Measurements from ENCODE around the gene RBP3.

DNA sequence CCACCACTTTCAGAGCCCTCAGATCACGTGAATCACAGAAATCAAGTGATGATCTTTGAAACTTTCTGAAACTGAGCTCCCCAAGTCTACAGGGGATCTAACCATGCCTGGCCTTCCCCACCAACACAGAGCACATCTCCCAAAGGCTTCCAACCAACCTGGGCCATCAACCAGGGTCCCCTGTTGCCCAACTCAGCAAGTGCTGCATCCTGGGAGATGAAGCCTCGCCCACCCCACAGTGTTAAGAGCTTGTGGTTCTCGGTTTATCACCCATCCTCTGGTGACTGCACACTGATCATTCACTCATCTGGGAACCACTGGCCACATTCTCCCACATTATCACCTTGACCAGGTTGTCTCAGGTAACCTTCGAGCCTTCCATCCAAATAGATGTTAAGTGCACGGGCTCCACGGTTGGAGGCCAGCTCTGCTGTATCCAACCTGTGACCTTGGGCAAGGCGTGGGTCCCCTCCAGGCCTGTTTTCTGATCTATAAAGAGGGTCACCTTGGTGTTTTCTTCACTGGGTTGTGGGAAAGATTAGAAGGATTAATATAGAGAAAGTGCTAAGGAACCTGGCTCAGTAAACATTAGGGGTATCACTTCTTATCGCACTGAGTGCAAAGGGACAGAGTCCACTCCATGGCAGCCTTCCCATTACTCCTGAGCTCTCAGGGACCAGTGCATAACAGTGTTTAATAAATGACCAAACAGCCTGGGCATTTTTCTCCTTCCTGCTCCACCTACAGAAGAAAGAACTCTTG, 32.4 kb downstream of the RBP3 start:
- TF ChIP-seq, protein P1, sequence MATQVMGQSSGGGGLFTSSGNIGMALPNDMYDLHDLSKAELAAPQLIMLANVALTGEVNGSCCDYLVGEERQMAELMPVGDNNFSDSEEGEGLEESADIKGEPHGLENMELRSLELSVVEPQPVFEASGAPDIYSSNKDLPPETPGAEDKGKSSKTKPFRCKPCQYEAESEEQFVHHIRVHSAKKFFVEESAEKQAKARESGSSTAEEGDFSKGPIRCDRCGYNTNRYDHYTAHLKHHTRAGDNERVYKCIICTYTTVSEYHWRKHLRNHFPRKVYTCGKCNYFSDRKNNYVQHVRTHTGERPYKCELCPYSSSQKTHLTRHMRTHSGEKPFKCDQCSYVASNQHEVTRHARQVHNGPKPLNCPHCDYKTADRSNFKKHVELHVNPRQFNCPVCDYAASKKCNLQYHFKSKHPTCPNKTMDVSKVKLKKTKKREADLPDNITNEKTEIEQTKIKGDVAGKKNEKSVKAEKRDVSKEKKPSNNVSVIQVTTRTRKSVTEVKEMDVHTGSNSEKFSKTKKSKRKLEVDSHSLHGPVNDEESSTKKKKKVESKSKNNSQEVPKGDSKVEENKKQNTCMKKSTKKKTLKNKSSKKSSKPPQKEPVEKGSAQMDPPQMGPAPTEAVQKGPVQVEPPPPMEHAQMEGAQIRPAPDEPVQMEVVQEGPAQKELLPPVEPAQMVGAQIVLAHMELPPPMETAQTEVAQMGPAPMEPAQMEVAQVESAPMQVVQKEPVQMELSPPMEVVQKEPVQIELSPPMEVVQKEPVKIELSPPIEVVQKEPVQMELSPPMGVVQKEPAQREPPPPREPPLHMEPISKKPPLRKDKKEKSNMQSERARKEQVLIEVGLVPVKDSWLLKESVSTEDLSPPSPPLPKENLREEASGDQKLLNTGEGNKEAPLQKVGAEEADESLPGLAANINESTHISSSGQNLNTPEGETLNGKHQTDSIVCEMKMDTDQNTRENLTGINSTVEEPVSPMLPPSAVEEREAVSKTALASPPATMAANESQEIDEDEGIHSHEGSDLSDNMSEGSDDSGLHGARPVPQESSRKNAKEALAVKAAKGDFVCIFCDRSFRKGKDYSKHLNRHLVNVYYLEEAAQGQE (IDR thresholded peaks at IDR 0.05; ENCODE audit: insufficient read depth in 1 of 2, low read depth in 2 of 2, low read length in 1 of 2): no peak
- TF ChIP-seq TCF7L2 (IDR thresholded peaks at IDR 0.05; ENCODE audit: low read depth, low read length): no peak
- TF ChIP-seq, protein P2, sequence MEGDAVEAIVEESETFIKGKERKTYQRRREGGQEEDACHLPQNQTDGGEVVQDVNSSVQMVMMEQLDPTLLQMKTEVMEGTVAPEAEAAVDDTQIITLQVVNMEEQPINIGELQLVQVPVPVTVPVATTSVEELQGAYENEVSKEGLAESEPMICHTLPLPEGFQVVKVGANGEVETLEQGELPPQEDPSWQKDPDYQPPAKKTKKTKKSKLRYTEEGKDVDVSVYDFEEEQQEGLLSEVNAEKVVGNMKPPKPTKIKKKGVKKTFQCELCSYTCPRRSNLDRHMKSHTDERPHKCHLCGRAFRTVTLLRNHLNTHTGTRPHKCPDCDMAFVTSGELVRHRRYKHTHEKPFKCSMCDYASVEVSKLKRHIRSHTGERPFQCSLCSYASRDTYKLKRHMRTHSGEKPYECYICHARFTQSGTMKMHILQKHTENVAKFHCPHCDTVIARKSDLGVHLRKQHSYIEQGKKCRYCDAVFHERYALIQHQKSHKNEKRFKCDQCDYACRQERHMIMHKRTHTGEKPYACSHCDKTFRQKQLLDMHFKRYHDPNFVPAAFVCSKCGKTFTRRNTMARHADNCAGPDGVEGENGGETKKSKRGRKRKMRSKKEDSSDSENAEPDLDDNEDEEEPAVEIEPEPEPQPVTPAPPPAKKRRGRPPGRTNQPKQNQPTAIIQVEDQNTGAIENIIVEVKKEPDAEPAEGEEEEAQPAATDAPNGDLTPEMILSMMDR (IDR thresholded peaks at IDR 0.05): no peak
